HepG2 (cell line): Measurements from ENCODE around the gene RSPH1. TPM values are rescaled to one million over a fixed set of nuclear protein-coding genes. Genes with fewer than 3 reads are reported as not detected.
A peak's percentile ranks its signal among the peaks of the same experiment; 100 is the strongest.

Source experiments
- ATAC-seq: fragments of 200-7000 bp; cut with Tn5 transposase; 3 replicates; pipeline ENCODE4 v1.9.1; 2020; ENCODE audit warnings: mild to moderate bottlenecking, moderate library complexity
- BruUV-seq: library from RNA; stranded (reverse); fragments of 400-500 nt; replicated peaks from 2 replicates; lab custom pipeline; 2021; lab: Mats Ljungman, UMichigan
- CTCF ChIA-PET: fragments of 300-600 bp; formaldehyde crosslinking; extraction: SDS; loops from one replicate; lab custom pipeline; 2021; ENCODE audit warnings: low total read pairs, inconsistent platforms, low intra/inter-chr PET ratio; lab: Yijun Ruan, JAX
- POLR2A ChIA-PET: fragments of 350-600 bp; sonication (Branson Sonifier 250); formaldehyde crosslinking; loops from one replicate; lab custom pipeline; 2020; ENCODE audit warnings: antibody characterized with exemption, inconsistent platforms; lab: Yijun Ruan, JAX
- DNase-seq: peaks from one replicate; pipeline ENCODE4 v3.0.0-alpha.2; 2015; ENCODE audit warnings: low spot score
- FAIRE-seq: peaks from 3 replicates; lab custom pipeline; 2011; peaks lifted over from hg19 to GRCh38; lab: Jason Lieb, UNC
- H2AFZ ChIP-seq: one replicate; pipeline ENCODE4 v1.6.1; 2011; ENCODE audit warnings: low read length, inconsistent platforms
- H3K27ac ChIP-seq: fragments of 300-600 bp; 3 replicates; pipeline ENCODE4 v1.8.0; 2011; ENCODE audit warnings: mixed run types, mild to moderate bottlenecking, mixed read lengths, low read length, inconsistent platforms; ENCODE audit not compliant: insufficient read depth; ENCODE audit errors: extremely low read length
- H3K27me3 ChIP-seq, 2 experiments: fragments of 200-600 bp in 1 of 2; 2 replicates in 1 of 2; 3 replicates in 1 of 2; pipeline versions ENCODE4 v1.6.0 to v1.8.0; 2011; ENCODE audit warnings: low read length in 2 of 2, mild to moderate bottlenecking in 2 of 2, moderate library complexity in 2 of 2, inconsistent platforms in 1 of 2; ENCODE audit not compliant: insufficient read depth in 2 of 2, control insufficient read depth in 1 of 2
- H3K36me3 ChIP-seq, 2 experiments: fragments of 200-600 bp in 1 of 2; replicated peaks in 1 of 2; 2 replicates in 1 of 2; 3 replicates in 1 of 2; pipeline versions ENCODE4 v1.5.1 to v1.8.0; 2011; ENCODE audit warnings: low read length in 2 of 2, inconsistent platforms in 1 of 2; ENCODE audit not compliant: insufficient read depth in 2 of 2, control insufficient read depth in 1 of 2
- H3K4me1 ChIP-seq: 2 replicates; pipeline ENCODE4 v1.5.1; 2012; ENCODE audit warnings: low read length, inconsistent platforms; ENCODE audit not compliant: insufficient read depth
- H3K4me2 ChIP-seq: 2 replicates; pipeline ENCODE4 v1.6.0; 2011; ENCODE audit warnings: low read depth, low read length, inconsistent platforms
- H3K4me3 ChIP-seq, 3 experiments: fragments of 200-600 bp in 1 of 3; sonication (generic), shearing (Covaris generic) in 1 of 3; replicated peaks in 1 of 3; 2 replicates each; pipeline ENCODE4 v1.5.1; 2011 to 2016; ENCODE audit warnings: low read length in 3 of 3, inconsistent platforms in 2 of 3, low read depth in 2 of 3, mild to moderate bottlenecking in 2 of 3, control low read depth in 1 of 3, mixed read lengths in 1 of 3; ENCODE audit not compliant: insufficient read depth in 1 of 3
- H3K79me2 ChIP-seq: one replicate; pipeline ENCODE4 v1.6.1; 2011; ENCODE audit warnings: low read length, inconsistent platforms; ENCODE audit not compliant: insufficient read depth
- H3K9ac ChIP-seq: 2 replicates; pipeline ENCODE4 v1.6.0; 2011; ENCODE audit warnings: mild to moderate bottlenecking, low read depth, low read length, inconsistent platforms; ENCODE audit not compliant: insufficient read depth
- H3K9me3 ChIP-seq: 2 replicates; pipeline ENCODE4 v1.5.1; 2012; ENCODE audit warnings: mild to moderate bottlenecking, low read length
- H4K20me1 ChIP-seq: 2 replicates; pipeline ENCODE4 v1.6.0; 2011; ENCODE audit warnings: inconsistent platforms, mild to moderate bottlenecking, low read length, moderate library complexity; ENCODE audit not compliant: insufficient read depth
- MAFK ChIP-seq, 2 experiments: IDR thresholded peaks in 1 of 2; conservative IDR thresholded peaks in 1 of 2; 2 replicates each; pipeline ENCODE4 v1.6.1; 2011; ENCODE audit warnings: improper control_type of control experiment in 2 of 2, low read length in 2 of 2
- RELA ChIP-seq: sonication (generic); formaldehyde crosslinking; IDR thresholded peaks from 2 replicates; pipeline ENCODE4 v1.4.0; 2020; ENCODE audit warnings: missing genetic modification reagents
- SCMH1 ChIP-seq: sonication (generic); formaldehyde crosslinking; IDR thresholded peaks from 2 replicates; pipeline ENCODE4 v1.9.0; 2021; ENCODE audit warnings: missing genetic modification reagents, mild to moderate bottlenecking, borderline replicate concordance
- THAP11 ChIP-seq: IDR thresholded peaks from 2 replicates; pipeline ENCODE4 v1.6.1; 2016; ENCODE audit warnings: missing biosample characterization, missing genetic modification reagents
- ZNF777 ChIP-seq: sonication (generic); formaldehyde crosslinking; IDR thresholded peaks from 2 replicates; pipeline ENCODE4 v1.4.0; 2020; ENCODE audit warnings: missing genetic modification reagents
- WGBS: methylation state at CpG from one replicate; pipeline ENCODE4 v1.1.6; 2017; ENCODE audit warnings: low lambda C conversion rate; 5-methylcytosine and 5-hydroxymethylcytosine counted together
- in situ Hi-C: cut with HindIII; loops from 2 replicates; pipeline ENCODE4 v1.10.0; 2017; ENCODE audit warnings: low pct_unique_long_range_greater_than_20kb; ENCODE audit not compliant: extremely low pct_ligation_motif_present
- intact Hi-C: fragments of 100-400 bp; cut with micrococcal nuclease; formaldehyde crosslinking; loops from one replicate; pipeline ENCODE4 v1.10.0; 2022; ENCODE audit not compliant: unreplicated experiment
- polyA plus RNA-seq, 8 experiments: library from polyadenylated mRNA; depleted of rRNA in 3 of 8; stranded (reverse) in 7 of 8; unstranded in 1 of 8; fragments of >200 nt; fragmentation: Illumina TruSeq in 4 of 8; extraction: Trizol in 4 of 8; gene quantifications; 2 replicates each; pipeline versions ENCODE4 v1.2.1 to v1.2.3, GENCODE V29; 2011 to 2016; ENCODE audit warnings: low read depth in 4 of 8, missing spikeins in 1 of 8, mixed read lengths in 1 of 8; ENCODE audit not compliant: insufficient read depth in 1 of 8
- total RNA-seq, 5 experiments: library from RNA; depleted of rRNA; stranded (reverse); fragments of >200 nt; fragmentation: Illumina TruSeq; extraction: Trizol; gene quantifications; 2 replicates each; pipeline ENCODE4 v1.2.3, GENCODE V29; 2016; ENCODE audit warnings: low read depth in 1 of 5
- TF ChIP-seq, protein P1 (sequence below): sonication (generic); formaldehyde crosslinking; IDR thresholded peaks from 2 replicates; pipeline ENCODE4 v1.8.0; 2022; ENCODE audit warnings: missing genetic modification reagents, mild to moderate bottlenecking, borderline replicate concordance

The RSPH1 gene
- total and polyA plus RNA-seq, 2 of the 13 experiments (the other 11 are each of a cell fraction or from before 2014, with no cell fraction given): not detected

DNA sequence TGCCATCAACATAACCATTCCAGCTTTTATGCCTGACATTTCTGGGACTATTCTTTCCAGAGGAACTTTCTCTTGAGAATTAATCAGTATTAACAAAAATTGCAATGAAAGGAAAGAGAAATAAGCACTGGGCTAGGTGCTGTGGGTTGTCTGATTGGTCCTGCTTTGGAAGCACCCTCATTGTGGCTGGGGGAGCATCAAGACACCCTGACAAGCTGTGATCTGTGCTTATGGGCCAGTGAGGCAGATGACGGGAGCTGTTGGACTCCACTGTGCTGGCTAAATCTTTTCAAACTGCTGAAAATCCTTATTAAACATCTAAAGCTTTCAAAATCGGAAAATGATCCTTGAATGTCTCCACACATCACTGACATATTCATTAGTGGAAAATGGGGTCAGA, 72.3 kb downstream of the RSPH1 start:
- DNase-seq (no peak), FAIRE-seq (no peak), ATAC-seq (no peak)
- Histone ChIP-seq H3K9me3 (no peaks in the 10 kb centered on the region), H3K4me1 (peaks cover 28% of the 10 kb centered on the region), H3K27ac (no peak overlapping the region), H4K20me1 (no peaks in the 10 kb centered on the region), H3K4me3 (no peak overlapping the region), H2AFZ (no peak overlapping the region), H3K27me3 (peaks cover 1 to 16% of the 10 kb centered on the region in 2 experiments; a peak in 1 of 5 replicates), H3K9ac (no peak overlapping the region), H3K36me3 (no peaks in the 10 kb centered on the region), H3K4me2 (no peak overlapping the region), H3K79me2 (no peaks in the 10 kb centered on the region)
- 17% methylated on average over 2 of the region's 2 CpGs for WGBS
- CTCF ChIA-PET: no interaction called here
- BruUV-seq: no TSS peak
- POLR2A ChIA-PET: no interaction called here
- intact Hi-C loops: no loop called here
- TF ChIP-seq ZNF777 (CRISPR knock-in tag) (no peak), RELA (no peak), THAP11 (no peak), SCMH1 (CRISPR knock-in tag) (no peak)
- in situ Hi-C loops: no loop called here

- BruUV-seq: no TSS peak
- Histone ChIP-seq H3K4me1 (peaks cover 28% of the 10 kb centered on the region), H3K79me2 (no peaks in the 10 kb centered on the region), H3K27me3 (peaks cover 1 to 16% of the 10 kb centered on the region in 2 experiments; a peak in 1 of 5 replicates), H4K20me1 (no peaks in the 10 kb centered on the region), H3K4me2 (no peak overlapping the region), H3K9ac (no peak overlapping the region), H2AFZ (no peak overlapping the region), H3K4me3 (no peak overlapping the region), H3K36me3 (no peaks in the 10 kb centered on the region), H3K9me3 (no peaks in the 10 kb centered on the region), H3K27ac (no peak overlapping the region)
- CTCF ChIA-PET: no interaction called here
- FAIRE-seq (no peak), DNase-seq (no peak), ATAC-seq (no peak)
- 49% methylated on average over 7 of the region's 10 CpGs for WGBS
- in situ Hi-C loops (no loop called here), intact Hi-C loops (no loop called here)
- POLR2A ChIA-PET: interaction anchor here (0.7 kb wide), 1 partner anchor 16 kb away, joined by 3 read pairs; no protein-coding TSS in a partner anchor
- TF ChIP-seq, protein P1, sequence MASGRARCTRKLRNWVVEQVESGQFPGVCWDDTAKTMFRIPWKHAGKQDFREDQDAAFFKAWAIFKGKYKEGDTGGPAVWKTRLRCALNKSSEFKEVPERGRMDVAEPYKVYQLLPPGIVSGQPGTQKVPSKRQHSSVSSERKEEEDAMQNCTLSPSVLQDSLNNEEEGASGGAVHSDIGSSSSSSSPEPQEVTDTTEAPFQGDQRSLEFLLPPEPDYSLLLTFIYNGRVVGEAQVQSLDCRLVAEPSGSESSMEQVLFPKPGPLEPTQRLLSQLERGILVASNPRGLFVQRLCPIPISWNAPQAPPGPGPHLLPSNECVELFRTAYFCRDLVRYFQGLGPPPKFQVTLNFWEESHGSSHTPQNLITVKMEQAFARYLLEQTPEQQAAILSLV (CRISPR knock-in tag): no peak
- peak; percentile 50 to 68 for TF ChIP-seq MAFK (conservative IDR thresholded peaks at IDR 0.05 in 1 of 2, IDR thresholded peaks at IDR 0.05 in 1 of 2; ENCODE audit: low read length in 2 of 2)
These were observed 72.8 kb downstream of the RSPH1 start for GRCh38 chr21:42423197-42423675.

Other genes starting within 250 kb of the RSPH1 start
- gene TFF3, start 180.8 kb downstream of the RSPH1 start, total RNA-seq (2016; rRNA removed; fragmentation: Illumina TruSeq; extraction: Trizol): 7.9 and 14.2 TPM in 2 replicates
- gene TFF3, start 180.8 kb downstream of the RSPH1 start, polyA plus RNA-seq (2011; rRNA removed): 26.9 and 27.0 TPM in 2 replicates
- gene TFF2, start 145.2 kb downstream of the RSPH1 start, total RNA-seq (2016; rRNA removed; fragmentation: Illumina TruSeq; extraction: Trizol): not detected in 2 replicates
- 1.5 and 1.6 TPM in 2 replicates for gene TFF2, start 145.2 kb downstream of the RSPH1 start, polyA plus RNA-seq (2011; rRNA removed)
- gene TFF1, start 129.7 kb downstream of the RSPH1 start, total RNA-seq (2016; rRNA removed; fragmentation: Illumina TruSeq; extraction: Trizol): 0.24 TPM in 1 of 2 replicates, not detected in the other
- 19.4 and 47.1 TPM in 2 replicates for gene TFF1, start 129.7 kb downstream of the RSPH1 start, polyA plus RNA-seq (2011; rRNA removed)
- gene TMPRSS3, start 100.2 kb downstream of the RSPH1 start, total RNA-seq (2016; rRNA removed; fragmentation: Illumina TruSeq; extraction: Trizol): 2.8 and 3.5 TPM in 2 replicates
- gene TMPRSS3, start 100.2 kb downstream of the RSPH1 start, polyA plus RNA-seq (2011; rRNA removed): 16.9 and 17.8 TPM in 2 replicates
- gene UBASH3A, start 92.3 kb downstream of the RSPH1 start, total RNA-seq (2016; rRNA removed; fragmentation: Illumina TruSeq; extraction: Trizol): not detected in 2 replicates
- gene UBASH3A, start 92.3 kb downstream of the RSPH1 start, polyA plus RNA-seq (2011; rRNA removed): 0.03 TPM in 1 of 2 replicates, not detected in the other
- gene SLC37A1, start 17.6 kb upstream of the RSPH1 start, total RNA-seq (2016; rRNA removed; fragmentation: Illumina TruSeq; extraction: Trizol): 0.17 and 0.40 TPM in 2 replicates
- 0.14 and 0.22 TPM in 2 replicates for gene SLC37A1, start 17.6 kb upstream of the RSPH1 start, polyA plus RNA-seq (2011; rRNA removed)
- 4.3 and 4.6 TPM in 2 replicates for gene PDE9A, start 157.4 kb upstream of the RSPH1 start, total RNA-seq (2016; rRNA removed; fragmentation: Illumina TruSeq; extraction: Trizol)
- 19.7 and 22.9 TPM in 2 replicates for gene PDE9A, start 157.4 kb upstream of the RSPH1 start, polyA plus RNA-seq (2011; rRNA removed)